ENCODE data around the gene CD40.

- TF ChIP-seq GATA2 (IDR thresholded peaks at IDR 0.05; ENCODE audit: low read depth, low read length): no peak
- no peak for TF ChIP-seq GATA3 (IDR thresholded peaks at IDR 0.05; ENCODE audit: low read depth, low read length)
These were observed 13.3 kb downstream of the CD40 start for GRCh38 chr20:46131396-46131795.

Data from SH-SY5Y (cell line).